Inflammatory macrophage (primary cell): Measurements from ENCODE around the gene PPM1H.
A peak's percentile ranks its signal among the peaks of the same experiment; 100 is the strongest.
"Not testable (repeated sequence)": the region's sequence is repeated elsewhere in the genome, so short reads cannot be mapped to it uniquely, and the experiment has no call there.

Experiments used
- DNase-seq, 2 donors: peaks; one replicate each; pipeline ENCODE4 v3.0.0-alpha.2; 2020 to 2022

The PPM1H gene

DNA sequence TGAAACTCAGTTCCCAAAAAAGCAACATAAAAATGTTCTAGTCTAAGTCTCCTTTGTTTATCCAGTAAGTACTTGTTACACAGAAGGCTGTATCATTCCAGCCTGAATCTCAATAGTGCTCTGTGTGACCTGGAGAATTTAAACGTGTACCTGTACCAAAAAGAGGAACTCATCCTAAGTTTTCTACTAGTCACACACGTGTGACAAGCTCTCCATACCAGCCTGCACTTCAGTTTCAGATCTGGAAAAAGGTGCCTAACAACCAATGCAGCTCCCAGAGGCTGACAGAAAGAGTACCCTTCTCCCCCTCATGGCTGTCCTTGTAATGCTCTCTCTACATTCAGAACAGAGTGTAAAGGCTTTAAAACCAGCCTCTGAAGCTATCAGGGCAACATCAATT, 27.4 kb downstream of the PPM1H start:
- no peak for DNase-seq

DNA sequence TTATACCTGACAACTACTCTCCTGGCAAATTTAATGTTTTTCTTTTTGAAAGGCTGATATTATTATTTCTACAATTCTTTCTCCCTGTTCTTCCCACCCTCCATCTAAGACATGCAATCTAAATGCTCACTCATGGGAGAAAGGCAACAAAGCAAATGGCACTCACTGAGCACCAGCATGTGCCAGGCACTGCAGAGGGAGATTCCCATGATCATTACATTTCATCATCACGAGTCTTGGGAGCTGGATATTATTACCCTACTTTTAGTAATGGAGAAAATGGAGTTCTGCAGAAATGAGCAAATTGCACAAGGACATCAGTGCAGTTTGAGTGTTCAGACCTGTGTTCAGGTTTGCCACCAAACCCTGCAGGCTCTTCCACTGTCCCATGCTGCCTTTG, 27.9 kb downstream of the PPM1H start:
- DNase-seq = no peak

- peak; percentile 66 to 68 for DNase-seq
Measured at GRCh38 chr12:62903151-62903550, 31.8 kb downstream of the PPM1H start.

GRCh38 chr12:62900686-62901272, 34.2 kb downstream of the PPM1H start:
- peak; percentile 51 to 69 for DNase-seq

- peak in 1 of 2 donors; percentile 24 for DNase-seq
Measured at GRCh38 chr12:62899568-62900390, 35.2 kb downstream of the PPM1H start.

DNA sequence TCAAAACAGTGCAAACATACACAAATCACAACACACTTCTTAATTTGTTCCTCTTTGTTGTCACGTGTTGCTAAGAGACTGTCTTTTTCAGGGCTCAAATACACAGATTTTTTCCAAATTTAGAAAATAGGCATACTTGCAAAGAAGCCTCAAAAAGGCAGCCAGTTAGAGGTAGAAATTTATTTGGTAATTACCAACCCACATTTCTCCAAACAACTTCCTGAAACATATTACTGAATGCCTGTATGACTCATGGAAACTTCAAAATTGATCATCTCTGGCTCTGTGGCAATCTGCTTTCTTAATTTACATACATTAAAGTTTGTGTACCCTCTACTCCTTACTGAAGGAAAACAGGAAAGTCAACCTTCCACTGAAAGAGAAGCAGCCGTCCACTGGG, 36.4 kb downstream of the PPM1H start:
- DNase-seq = peak; percentile 60 to 83

DNA sequence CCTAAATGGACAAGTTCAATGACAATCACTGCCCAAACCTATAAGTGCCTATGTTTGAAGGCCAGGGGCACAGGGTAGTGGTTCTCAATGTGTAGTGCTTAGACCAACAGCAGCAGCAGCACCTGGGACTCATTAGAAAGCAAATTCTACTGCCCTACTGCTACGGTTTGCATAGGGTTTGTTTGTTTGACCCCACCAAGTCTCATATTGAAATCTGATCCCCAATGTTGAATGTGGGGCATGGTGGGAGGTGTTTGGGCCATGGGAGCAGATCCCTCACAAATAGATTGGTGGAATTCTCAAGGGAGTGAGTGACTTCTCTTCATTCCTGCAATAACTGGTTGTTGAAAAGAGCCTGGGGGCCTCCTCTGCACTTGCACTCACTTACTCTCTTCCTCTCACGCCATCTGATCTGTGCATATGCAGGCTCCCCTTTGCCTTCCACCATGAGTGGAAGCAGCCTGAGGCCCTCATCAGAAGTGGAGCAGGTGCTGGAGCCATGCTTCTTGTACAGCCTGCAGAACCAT, 39.5 kb downstream of the PPM1H start:
- no peak for DNase-seq

GRCh38 chr12:62893276-62893675, 41.7 kb downstream of the PPM1H start:
- DNase-seq = no peak

- DNase-seq = peak; percentile 7 to 24
Measured at GRCh38 chr12:62891805-62892549, 43.0 kb downstream of the PPM1H start.

DNA sequence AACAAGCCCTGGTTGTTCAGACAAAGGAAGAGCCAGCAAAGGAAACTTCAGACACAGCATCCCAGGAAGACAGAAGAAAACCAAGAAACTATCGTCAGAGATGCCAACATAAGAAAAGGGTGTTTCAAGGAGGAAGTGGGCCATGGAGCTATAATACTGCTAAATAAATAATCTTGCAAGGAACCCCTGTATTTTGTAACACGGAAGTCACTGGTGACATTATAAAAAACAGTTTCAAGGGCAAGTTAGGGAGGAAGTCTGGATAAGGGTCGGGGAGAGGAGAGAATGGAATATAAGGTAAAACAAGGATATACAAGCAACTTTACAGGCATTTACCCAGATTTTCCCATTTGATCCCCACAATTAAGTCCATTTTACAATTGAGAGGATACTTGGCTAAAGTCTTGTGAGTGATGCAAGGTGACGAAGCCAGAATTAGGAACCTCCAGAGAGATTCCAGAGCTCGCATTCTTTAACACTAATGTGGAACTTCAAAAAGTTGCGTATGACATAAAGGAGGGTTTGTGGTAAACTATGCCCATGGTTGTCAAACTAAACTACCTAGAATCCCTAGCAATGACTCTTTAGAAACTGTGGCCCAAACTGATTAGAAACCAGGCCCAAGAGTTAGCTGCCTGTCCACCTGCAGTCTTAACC, 46.4 kb downstream of the PPM1H start:
- DNase-seq = peak; percentile 46 to 53

DNA sequence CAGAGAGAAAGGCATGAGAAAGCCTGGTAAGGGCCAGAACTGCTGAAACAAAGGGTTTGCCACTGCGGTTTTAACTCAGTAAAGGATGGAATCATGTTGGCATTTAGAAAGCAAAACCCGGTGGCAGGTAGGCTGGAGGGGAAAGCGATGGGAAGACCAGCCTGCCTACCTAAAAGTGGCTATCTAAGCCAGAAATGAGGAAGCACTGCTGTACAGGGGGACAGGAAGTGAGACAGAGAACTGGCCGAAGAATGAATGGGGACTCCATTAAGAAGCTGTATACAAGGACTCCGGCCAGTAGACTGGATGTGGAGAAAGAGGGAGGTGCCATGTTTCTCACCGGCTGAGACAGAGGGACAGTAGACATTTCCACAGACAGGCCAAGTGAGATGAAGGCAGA, 48.2 kb downstream of the PPM1H start:
- DNase-seq = peak in 1 of 2 donors; percentile 18

GRCh38 chr12:62885242-62885641, 49.7 kb downstream of the PPM1H start:
- no peak for DNase-seq

DNA sequence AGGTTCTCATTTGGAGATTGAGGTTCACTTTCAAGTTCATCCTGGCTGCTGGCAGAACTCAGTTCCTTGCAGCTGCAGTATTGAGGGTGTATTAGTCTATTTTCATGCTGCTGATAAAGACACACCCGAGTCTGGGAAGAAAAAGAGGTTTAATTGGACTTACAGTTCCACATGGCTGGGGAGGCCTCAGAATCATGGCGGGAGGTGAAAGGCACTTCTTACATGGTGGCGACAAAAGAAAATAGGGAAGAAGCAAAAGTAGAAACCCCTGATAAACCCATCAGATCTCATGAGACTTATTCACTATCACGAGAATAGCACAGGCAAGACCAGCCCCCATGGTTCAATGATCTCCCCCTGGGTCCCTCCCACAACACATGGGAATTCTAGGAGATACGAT, 50.1 kb downstream of the PPM1H start:
- DNase-seq = not testable (repeated sequence)

DNA sequence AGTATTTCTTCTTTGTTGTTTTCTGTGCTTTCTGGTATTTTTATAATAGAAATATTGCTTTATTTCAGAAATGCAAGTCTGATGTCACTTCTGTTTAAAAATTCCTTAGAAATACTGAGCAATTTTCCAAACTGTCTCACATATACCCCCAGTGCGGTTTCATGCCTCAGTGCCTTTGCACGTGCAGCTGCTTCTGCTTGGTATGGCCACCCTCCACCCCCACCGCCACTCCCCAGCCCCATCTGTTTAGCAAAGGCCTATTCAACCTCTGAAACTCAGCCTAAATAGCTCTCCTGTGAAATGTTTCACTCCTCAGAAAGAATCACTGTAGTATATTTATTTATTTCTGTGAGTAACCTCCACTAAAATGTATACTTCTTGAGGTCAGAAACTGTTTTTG, 52.3 kb downstream of the PPM1H start:
- DNase-seq = no peak

DNA sequence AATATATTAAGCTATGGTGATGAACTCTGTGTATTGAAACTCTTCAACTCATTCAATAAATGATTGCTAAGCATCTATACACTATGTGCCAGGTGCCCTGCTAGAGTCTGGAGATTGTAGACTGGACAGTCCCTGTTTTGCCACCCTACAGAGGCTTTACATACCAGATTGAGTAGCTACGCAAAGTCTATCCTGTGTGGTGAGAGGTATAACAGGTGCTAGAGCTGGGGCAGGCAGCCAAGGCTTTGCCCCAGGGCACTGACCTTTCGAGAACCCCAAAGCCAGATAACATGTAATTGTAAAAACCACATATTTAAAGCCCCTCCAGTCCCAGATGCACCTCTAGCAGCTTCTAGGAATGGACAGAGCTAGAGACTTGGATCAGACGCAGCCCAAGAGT, 52.8 kb downstream of the PPM1H start:
- no peak for DNase-seq

DNA sequence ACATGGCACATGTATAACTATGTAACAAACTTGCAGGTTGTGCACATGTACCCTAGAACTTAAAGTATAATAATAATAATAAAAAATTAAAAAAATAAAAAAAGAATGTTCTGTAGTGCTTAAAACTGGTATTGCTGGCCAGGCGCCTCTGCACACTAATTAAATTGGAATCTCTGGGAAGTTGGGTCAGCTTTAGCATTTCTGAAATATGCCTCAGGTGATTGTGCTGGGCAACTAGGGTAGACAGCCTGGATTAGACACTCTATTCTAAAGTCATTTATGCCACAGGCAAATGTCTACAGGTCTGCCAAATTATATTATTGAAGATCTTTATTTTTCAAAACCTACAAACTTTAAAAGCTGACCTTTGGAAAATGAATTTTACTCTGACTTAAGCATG, 55.3 kb downstream of the PPM1H start:
- no peak for DNase-seq

DNA sequence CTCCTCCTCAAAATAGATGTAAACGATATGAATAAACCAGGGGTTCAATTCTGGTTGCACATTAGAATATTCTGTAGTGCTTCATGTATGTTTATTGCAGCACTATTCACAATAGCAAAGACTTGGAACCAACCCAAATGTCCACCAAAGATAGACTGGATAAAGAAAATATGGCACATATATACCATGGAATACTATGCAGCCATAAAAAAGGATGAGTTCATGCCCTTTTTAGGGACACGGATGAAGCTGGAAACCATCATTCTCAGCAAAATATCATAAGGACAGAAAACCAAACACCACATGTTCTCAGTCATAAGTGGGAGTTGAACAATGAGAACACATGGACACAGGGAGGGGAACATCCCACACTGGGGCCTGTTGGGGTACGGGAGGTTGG, 55.7 kb downstream of the PPM1H start:
- DNase-seq = not testable (repeated sequence)

DNA sequence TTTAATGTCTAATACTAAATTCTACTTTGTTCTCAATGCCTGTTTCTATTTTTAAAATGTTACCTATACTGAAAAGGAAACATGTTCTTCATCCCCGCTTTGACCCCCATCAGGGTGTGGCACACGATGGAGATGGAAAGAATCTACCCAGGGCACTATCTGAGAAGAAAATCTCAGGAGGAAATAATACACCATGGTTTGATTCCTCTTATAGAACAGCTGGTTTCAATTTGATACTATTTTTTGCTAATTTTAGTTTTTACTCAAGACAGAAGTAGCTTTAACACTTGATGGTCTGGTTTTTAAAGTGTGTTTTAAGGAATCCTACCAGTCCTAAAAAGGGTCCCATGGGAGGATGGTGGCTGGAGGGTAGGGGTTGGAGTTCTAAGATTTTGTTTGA, 56.7 kb downstream of the PPM1H start:
- DNase-seq = no peak

- no peak for DNase-seq
Measured at GRCh38 chr12:62876938-62877548, 57.9 kb downstream of the PPM1H start.

DNA sequence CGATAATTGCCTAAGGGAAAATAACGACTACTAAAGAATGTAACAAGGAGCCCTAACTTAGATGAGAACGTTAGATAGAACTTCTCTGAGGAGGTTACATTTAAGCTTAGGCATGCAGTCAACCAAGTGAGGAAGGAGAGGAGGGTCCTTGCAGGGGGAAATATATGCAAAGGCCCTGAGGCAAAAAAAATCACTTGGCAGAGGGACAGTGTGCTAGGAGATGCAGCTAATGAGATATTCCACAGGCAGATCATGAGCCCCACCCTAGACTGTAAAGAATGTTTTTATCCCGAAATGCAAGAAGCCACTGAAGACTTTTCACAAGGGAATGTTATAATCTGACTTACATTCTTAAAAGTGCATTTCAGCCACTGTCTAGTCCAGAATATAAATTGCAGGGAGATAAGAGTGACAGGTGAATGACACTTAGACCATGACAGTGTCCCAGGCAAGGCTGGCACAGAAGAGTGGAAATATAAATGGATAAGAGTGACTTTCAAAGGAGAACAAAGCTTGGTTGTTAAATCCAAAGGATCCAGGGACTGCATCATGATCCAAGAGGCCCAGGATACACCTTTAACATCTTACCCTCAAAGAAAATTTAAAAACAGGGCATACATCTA, 61.0 kb downstream of the PPM1H start:
- DNase-seq = no peak

- no peak for DNase-seq
Measured at GRCh38 chr12:62873116-62873825, 61.7 kb downstream of the PPM1H start.
